HUES48 (cell line): Measurements from ENCODE around the gene TSPO2.

Experiments
- H3K27ac ChIP-seq: one replicate; pipeline ENCODE4 v1.7.0; 2013; ENCODE audit warnings: low read depth, low read length, inconsistent platforms
- H3K27me3 ChIP-seq: 2 replicates; pipeline ENCODE4 v1.6.1; 2013; ENCODE audit warnings: mild to moderate bottlenecking, low read length; ENCODE audit not compliant: control insufficient read depth, insufficient read depth
- H3K36me3 ChIP-seq: 2 replicates; pipeline ENCODE4 v1.6.1; 2013; ENCODE audit warnings: low read length; ENCODE audit not compliant: control insufficient read depth, insufficient read depth
- H3K4me1 ChIP-seq: 2 replicates; pipeline ENCODE4 v1.6.1; 2013; ENCODE audit warnings: mild to moderate bottlenecking, low read length; ENCODE audit not compliant: control insufficient read depth, insufficient read depth
- H3K4me3 ChIP-seq: 2 replicates; pipeline ENCODE4 v1.5.1; 2013; ENCODE audit warnings: mild to moderate bottlenecking, low read depth, low read length
- H3K9ac ChIP-seq: 2 replicates; pipeline ENCODE4 v1.6.1; 2013; ENCODE audit warnings: mild to moderate bottlenecking, low read depth, low read length, moderate library complexity
- H3K9me3 ChIP-seq: 2 replicates; pipeline ENCODE4 v1.6.1; 2013; ENCODE audit warnings: low read length; ENCODE audit not compliant: control insufficient read depth, insufficient read depth

The TSPO2 gene

GRCh38 chr6:41040101-41040939, 1.9 kb upstream of the TSPO2 start:
- no peaks in the 10 kb centered on the region for H3K36me3 ChIP-seq
- H3K4me1 ChIP-seq: peaks cover 6% of the 10 kb centered on the region; the same call in 1 of the 2 replicates
- H3K27ac ChIP-seq: peak overlapping the region; percentile 67
- H3K4me3 ChIP-seq: no peak overlapping the region
- H3K9ac ChIP-seq: no peak overlapping the region
- no peaks in the 10 kb centered on the region for H3K9me3 ChIP-seq
- H3K27me3 ChIP-seq: no peaks in the 10 kb centered on the region

GRCh38 chr6:41040940-41041536, 1.2 kb upstream of the TSPO2 start:
- Histone ChIP-seq H3K4me1 (peaks cover 6% of the 10 kb centered on the region; the same call in 1 of the 2 replicates), H3K9me3 (no peaks in the 10 kb centered on the region), H3K27ac (peak overlapping the region; percentile 5), H3K4me3 (no peak overlapping the region), H3K36me3 (no peaks in the 10 kb centered on the region), H3K27me3 (no peaks in the 10 kb centered on the region), H3K9ac (no peak overlapping the region)

- Histone ChIP-seq H3K4me3 (no peak overlapping the region), H3K27ac (no peak overlapping the region), H3K36me3 (no peaks in the 10 kb centered on the region), H3K4me1 (peaks cover 6% of the 10 kb centered on the region; the same call in 1 of the 2 replicates), H3K27me3 (no peaks in the 10 kb centered on the region), H3K9ac (no peak overlapping the region), H3K9me3 (no peaks in the 10 kb centered on the region)
These were observed 884 bp downstream of the TSPO2 start for GRCh38 chr6:41043151-41043550.

GRCh38 chr6:41045664-41046063, 3.4 kb downstream of the TSPO2 start:
- Histone ChIP-seq H3K27me3 (no peaks in the 10 kb centered on the region), H3K4me3 (no peak overlapping the region), H3K36me3 (no peaks in the 10 kb centered on the region), H3K9me3 (no peaks in the 10 kb centered on the region), H3K27ac (no peak overlapping the region), H3K4me1 (no peaks in the 10 kb centered on the region), H3K9ac (no peak overlapping the region)

- no peaks in the 10 kb centered on the region for H3K27me3 ChIP-seq
- H3K9ac ChIP-seq: no peak overlapping the region
- no peaks in the 10 kb centered on the region for H3K4me1 ChIP-seq
- no peak overlapping the region for H3K27ac ChIP-seq
- H3K4me3 ChIP-seq: no peak overlapping the region
- H3K9me3 ChIP-seq: no peaks in the 10 kb centered on the region
- H3K36me3 ChIP-seq: no peaks in the 10 kb centered on the region
These were observed 3.8 kb downstream of the TSPO2 start for GRCh38 chr6:41046084-41046483.

- no peak overlapping the region for H3K4me3 ChIP-seq
These were observed 5.0 kb downstream of the TSPO2 start for GRCh38 chr6:41047306-41047705.

GRCh38 chr6:41047745-41048732, 5.8 kb downstream of the TSPO2 start:
- H3K27me3 ChIP-seq: no peaks in the 10 kb centered on the region
- H3K9ac ChIP-seq: no peak overlapping the region
- no peak overlapping the region for H3K27ac ChIP-seq
- H3K4me3 ChIP-seq: no peak overlapping the region
- no peaks in the 10 kb centered on the region for H3K36me3 ChIP-seq
- H3K4me1 ChIP-seq: no peaks in the 10 kb centered on the region
- no peaks in the 10 kb centered on the region for H3K9me3 ChIP-seq

More at GRCh38 chr6:41047306-41047705, 5.0 kb downstream of the TSPO2 start:
- H3K27me3 ChIP-seq: no peaks in the 10 kb centered on the region
- no peak overlapping the region for H3K27ac ChIP-seq
- H3K4me1 ChIP-seq: no peaks in the 10 kb centered on the region
- H3K36me3 ChIP-seq: no peaks in the 10 kb centered on the region
- H3K9ac ChIP-seq: no peak overlapping the region
- no peaks in the 10 kb centered on the region for H3K9me3 ChIP-seq

GRCh38 chr6:41049521-41049920, 7.3 kb downstream of the TSPO2 start:
- H3K4me3 ChIP-seq: no peak overlapping the region
- H3K27ac ChIP-seq: no peak overlapping the region
- H3K9me3 ChIP-seq: no peaks in the 10 kb centered on the region
- H3K9ac ChIP-seq: no peak overlapping the region
- no peaks in the 10 kb centered on the region for H3K36me3 ChIP-seq
- H3K27me3 ChIP-seq: no peaks in the 10 kb centered on the region
- no peaks in the 10 kb centered on the region; the same call in 1 of the 2 replicates for H3K4me1 ChIP-seq

GRCh38 chr6:41049955-41050354, 7.7 kb downstream of the TSPO2 start:
- Histone ChIP-seq H3K27ac (no peak overlapping the region), H3K4me1 (no peaks in the 10 kb centered on the region; the same call in 1 of the 2 replicates), H3K4me3 (no peak overlapping the region), H3K9me3 (no peaks in the 10 kb centered on the region), H3K36me3 (no peaks in the 10 kb centered on the region), H3K9ac (no peak overlapping the region), H3K27me3 (no peaks in the 10 kb centered on the region)

GRCh38 chr6:41050536-41050935, 8.3 kb downstream of the TSPO2 start:
- Histone ChIP-seq H3K9me3 (no peaks in the 10 kb centered on the region), H3K36me3 (no peaks in the 10 kb centered on the region), H3K27ac (no peak overlapping the region), H3K27me3 (no peaks in the 10 kb centered on the region), H3K4me3 (no peak overlapping the region), H3K4me1 (no peaks in the 10 kb centered on the region; the same call in 1 of the 2 replicates), H3K9ac (no peak overlapping the region)
